OCI-LY3 (cell line): ENCODE measurements around the gene PTX4.

ENCODE experiments used
- H2AFZ ChIP-seq: fragments of 200-600, 300-600 bp; shearing (Covaris generic); 2 replicates; pipeline ENCODE4 v1.6.0; 2014; ENCODE audit warnings: antibody characterized with exemption, low read depth, low read length
- H3K27ac ChIP-seq: fragments of 200-600, 300-600 bp; sonication (generic); 2 replicates; pipeline ENCODE4 v1.5.1; 2014; ENCODE audit warnings: mild to moderate bottlenecking, low read length, moderate library complexity, mixed read lengths
- H3K27me3 ChIP-seq: fragments of 200-600, 300-600 bp; sonication (generic); 2 replicates; pipeline ENCODE4 v1.6.1; 2014; ENCODE audit warnings: low read depth, low read length, mixed read lengths
- H3K36me3 ChIP-seq: fragments of 200-600, 300-600 bp; sonication (generic); replicated peaks from 2 replicates; pipeline ENCODE3; 2014; ENCODE audit warnings: low read depth, low read length, mixed read lengths
- H3K4me1 ChIP-seq: fragments of 300-600, 200-600 bp; sonication (generic); 2 replicates; pipeline ENCODE4 v1.6.1; 2014; ENCODE audit warnings: low read length, mixed read lengths
- H3K4me2 ChIP-seq: fragments of 200-600, 300-600 bp; sonication (generic); 2 replicates; pipeline ENCODE4 v1.6.1; 2014; ENCODE audit warnings: low read length, mixed read lengths
- H3K4me3 ChIP-seq: fragments of 300-600, 200-600 bp; sonication (generic); 2 replicates; pipeline ENCODE4 v1.5.1; 2014; ENCODE audit warnings: antibody characterized with exemption, mild to moderate bottlenecking, low read length, moderate library complexity
- H3K79me2 ChIP-seq: fragments of 300-600, 200-600 bp; shearing (Covaris generic); 2 replicates; pipeline ENCODE4 v1.6.1; 2014; ENCODE audit warnings: mild to moderate bottlenecking, low read length, mixed read lengths
- H3K9ac ChIP-seq: fragments of 300-600, 200-600 bp; shearing (Covaris generic); 2 replicates; pipeline ENCODE4 v1.6.0; 2014; ENCODE audit warnings: mild to moderate bottlenecking, low read length, moderate library complexity
- H3K9me3 ChIP-seq: fragments of 200-600, 300-600 bp; shearing (Covaris generic); 2 replicates; pipeline ENCODE4 v1.6.1; 2014; ENCODE audit warnings: low read length, mixed read lengths; ENCODE audit not compliant: insufficient read depth
- H4K20me1 ChIP-seq: fragments of 200-600, 300-600 bp; sonication (generic); 2 replicates; pipeline ENCODE4 v1.6.1; 2016; ENCODE audit warnings: low read length, mixed read lengths; ENCODE audit not compliant: insufficient read depth
- CTCF ChIP-seq: fragments of 200-600, 300-600 bp; sonication (generic); IDR thresholded peaks from 2 replicates; pipeline ENCODE4 v1.5.1; 2014; ENCODE audit warnings: antibody characterized with exemption, low read length, low read depth
- EZH2phosphoT487 ChIP-seq: fragments of 200-600 bp; shearing (Covaris generic); IDR thresholded peaks from 2 replicates; pipeline ENCODE4 v1.6.1; 2018; ENCODE audit warnings: antibody characterized with exemption, mixed run types, low read depth

The PTX4 gene

GRCh38 chr16:1466968-1467521, 21.7 kb downstream of the PTX4 start:
- Histone ChIP-seq H3K9me3 (no peaks in the 10 kb centered on the region), H3K27me3 (no peaks in the 10 kb centered on the region), H3K4me1 (no peaks in the 10 kb centered on the region), H3K36me3 (no peaks in the 10 kb centered on the region), H3K27ac (no peak overlapping the region), H3K9ac (no peak overlapping the region), H2AFZ (no peak overlapping the region), H3K79me2 (peaks cover 32% of the 10 kb centered on the region), H4K20me1 (no peaks in the 10 kb centered on the region), H3K4me2 (no peak overlapping the region), H3K4me3 (no peak overlapping the region)
- TF ChIP-seq CTCF, result no peak
- TF ChIP-seq EZH2phosphoT487, result no peak

DNA sequence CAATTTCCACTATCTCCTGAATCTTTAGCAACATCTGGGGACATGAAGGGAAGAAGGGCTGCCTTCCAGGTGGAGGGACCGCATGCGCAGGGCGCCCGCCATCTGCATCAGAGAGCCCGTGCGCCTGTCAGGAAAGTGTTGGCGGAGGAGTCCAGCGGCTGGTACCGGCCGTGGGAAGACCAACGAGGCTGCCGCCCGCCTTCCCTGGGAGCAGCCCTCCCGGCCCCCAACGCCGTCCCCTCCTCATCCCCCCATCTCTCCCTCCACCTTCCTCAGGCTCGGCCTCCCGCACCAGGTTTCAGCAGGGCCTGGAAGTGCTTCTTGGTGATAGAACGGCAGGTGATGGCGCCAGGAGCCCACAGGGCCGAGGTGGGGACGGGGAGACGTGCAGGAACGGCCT, 22.7 kb downstream of the PTX4 start:
- no peaks in the 10 kb centered on the region for H3K4me1 ChIP-seq
- H3K79me2 ChIP-seq, result peaks cover 27% of the 10 kb centered on the region
- H4K20me1 ChIP-seq, result no peaks in the 10 kb centered on the region
- no peak overlapping the region for H3K9ac ChIP-seq
- no peak for TF ChIP-seq EZH2phosphoT487
- TF ChIP-seq CTCF, result no peak
- no peak overlapping the region for H3K27ac ChIP-seq
- H3K27me3 ChIP-seq, result no peaks in the 10 kb centered on the region
- no peaks in the 10 kb centered on the region for H3K9me3 ChIP-seq
- H3K4me2 ChIP-seq, result no peak overlapping the region
- no peak overlapping the region for H3K4me3 ChIP-seq
- no peaks in the 10 kb centered on the region for H3K36me3 ChIP-seq
- no peak overlapping the region for H2AFZ ChIP-seq

- Histone ChIP-seq H3K79me2 (peaks cover 22% of the 10 kb centered on the region), H3K27ac (no peak overlapping the region), H3K4me1 (no peaks in the 10 kb centered on the region), H3K4me3 (no peak overlapping the region), H3K4me2 (no peak overlapping the region), H3K36me3 (no peaks in the 10 kb centered on the region), H3K9me3 (no peaks in the 10 kb centered on the region), H3K27me3 (no peaks in the 10 kb centered on the region), H4K20me1 (no peaks in the 10 kb centered on the region), H2AFZ (no peak overlapping the region), H3K9ac (no peak overlapping the region)
- TF ChIP-seq CTCF, result no peak
- TF ChIP-seq EZH2phosphoT487, result no peak
Observed at GRCh38 chr16:1465567-1465915, 23.2 kb downstream of the PTX4 start.

DNA sequence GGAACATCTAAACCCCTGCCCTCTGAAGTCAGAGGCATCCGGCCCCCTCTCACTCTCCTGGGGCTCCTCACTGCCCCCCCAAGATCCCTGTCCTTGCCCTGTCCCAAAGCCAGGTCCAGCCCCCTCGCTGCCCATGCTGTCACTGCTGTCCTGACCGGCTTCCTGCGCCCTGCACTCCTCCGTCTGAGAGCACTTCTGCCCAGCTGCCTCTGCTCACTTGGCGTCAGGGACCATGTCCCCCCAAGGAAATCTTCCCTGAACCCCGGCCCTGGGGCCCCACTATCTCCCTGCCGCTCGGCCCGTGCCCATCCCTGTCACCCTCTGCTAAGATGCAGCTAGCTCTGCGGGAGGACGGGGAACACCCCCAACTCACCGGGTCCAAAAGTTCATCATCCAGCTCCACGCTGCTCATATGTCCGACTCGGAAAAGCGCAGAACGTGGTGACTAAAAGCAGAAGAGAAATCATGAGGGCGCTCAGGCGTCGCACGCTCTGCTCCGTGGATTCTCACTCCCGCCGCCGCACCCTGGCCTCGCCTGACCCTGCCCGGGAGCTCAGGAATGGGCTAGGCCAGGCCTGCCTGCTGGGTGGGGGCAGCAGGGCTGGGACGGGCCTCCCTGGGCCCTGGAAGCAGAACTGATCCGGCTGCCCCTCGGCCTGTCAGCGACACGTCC, 23.7 kb downstream of the PTX4 start:
- H3K4me2 ChIP-seq, result no peak overlapping the region
- H3K9ac ChIP-seq, result no peak overlapping the region
- no peaks in the 10 kb centered on the region for H3K27me3 ChIP-seq
- no peak overlapping the region for H3K4me3 ChIP-seq
- no peaks in the 10 kb centered on the region for H4K20me1 ChIP-seq
- no peaks in the 10 kb centered on the region for H3K36me3 ChIP-seq
- H3K79me2 ChIP-seq, result peaks cover 21% of the 10 kb centered on the region
- H3K9me3 ChIP-seq, result no peaks in the 10 kb centered on the region
- no peak overlapping the region for H2AFZ ChIP-seq
- no peak overlapping the region for H3K27ac ChIP-seq
- H3K4me1 ChIP-seq, result no peaks in the 10 kb centered on the region
- TF ChIP-seq EZH2phosphoT487, result no peak
- TF ChIP-seq CTCF, result no peak
